Caco-2 (cell line): ENCODE measurements around the gene URI1. TPM values are rescaled to one million over a fixed set of nuclear protein-coding genes. Genes with fewer than 3 reads are reported as not detected.

Source experiments
- BruUV-seq: library from RNA; stranded (reverse); fragments of 400-500 nt; replicated peaks from 2 replicates; lab custom pipeline; 2021; lab: Mats Ljungman, UMichigan
- CTCF ChIA-PET: fragments of 300-600 bp; sonication (Branson Sonifier 250); formaldehyde crosslinking; loops from one replicate; lab custom pipeline; 2022; ENCODE audit warnings: antibody characterized with exemption; lab: Charles Lee
- POLR2A ChIA-PET: fragments of 300-600 bp; sonication (Branson Sonifier 250); formaldehyde crosslinking; loops from one replicate; lab custom pipeline; 2022; ENCODE audit warnings: antibody characterized with exemption; lab: Charles Lee
- DNase-seq, 2 experiments: peaks; one replicate each; pipeline versions ENCODE4 v3.0.0 to v3.0.0-alpha.2; 2020 to 2022
- H3K27me3 ChIP-seq: replicated peaks from 2 replicates; pipeline ENCODE4 v1.6.0; 2011; ENCODE audit warnings: low read length; ENCODE audit not compliant: control insufficient read depth, insufficient read depth
- H3K36me3 ChIP-seq: 2 replicates; pipeline ENCODE4 v1.5.1; 2011; ENCODE audit warnings: low read length; ENCODE audit not compliant: control insufficient read depth, insufficient read depth
- H3K4me1 ChIP-seq: fragments of 250-450 bp; sonication (Bioruptor Pico); 2 replicates; pipeline ENCODE4 v1.5.1; 2020; ENCODE audit warnings: mild to moderate bottlenecking
- H3K4me3 ChIP-seq: 2 replicates; pipeline ENCODE4 v1.5.1; 2011; ENCODE audit warnings: low read depth, mild to moderate bottlenecking, control low read depth, low read length
- H3K9me3 ChIP-seq: fragments of 250-450 bp; sonication (Bioruptor Pico); 2 replicates; pipeline ENCODE4 v1.5.1; 2020; ENCODE audit warnings: mild to moderate bottlenecking, moderate library complexity
- H3K27ac Mint-ChIP-seq: one replicate; pipeline ENCODE4 v1.8.0; 2022; ENCODE audit warnings: mixed read lengths; ENCODE audit not compliant: unreplicated experiment
- H3K27me3 Mint-ChIP-seq: one replicate; pipeline ENCODE4 v1.8.0; 2022; ENCODE audit warnings: mixed read lengths; ENCODE audit not compliant: insufficient read depth, unreplicated experiment
- H3K36me3 Mint-ChIP-seq: one replicate; pipeline ENCODE4 v1.8.0; 2022; ENCODE audit warnings: mild to moderate bottlenecking, mixed read lengths; ENCODE audit not compliant: insufficient read depth, unreplicated experiment
- H3K4me1 Mint-ChIP-seq: one replicate; pipeline ENCODE4 v1.8.0; 2022; ENCODE audit warnings: low read depth, mixed read lengths; ENCODE audit not compliant: unreplicated experiment
- H3K4me3 Mint-ChIP-seq: one replicate; pipeline ENCODE4 v1.8.0; 2022; ENCODE audit warnings: mild to moderate bottlenecking, moderate library complexity, mixed read lengths; ENCODE audit not compliant: unreplicated experiment
- H3K9me3 Mint-ChIP-seq: one replicate; pipeline ENCODE4 v1.8.0; 2022; ENCODE audit warnings: mixed read lengths; ENCODE audit not compliant: unreplicated experiment
- CTCF ChIP-seq, 2 experiments: fragments of 200-600 bp in 1 of 2; IDR thresholded peaks; 1 replicate in 1 of 2; 2 replicates in 1 of 2; pipeline versions ENCODE4 v1.5.1 to v1.8.0; 2011 to 2022; ENCODE audit warnings: antibody characterized with exemption in 1 of 2, control low read depth in 1 of 2, inconsistent platforms in 1 of 2, low read depth in 1 of 2, low read length in 1 of 2, mild to moderate bottlenecking in 1 of 2, moderate library complexity in 1 of 2; ENCODE audit not compliant: insufficient read depth in 1 of 2, severe bottlenecking in 1 of 2, unreplicated experiment in 1 of 2
- intact Hi-C: fragments of 100-400 bp; cut with micrococcal nuclease; formaldehyde crosslinking; loops from one replicate; pipeline ENCODE4 v1.10.0; 2022; ENCODE audit not compliant: unreplicated experiment
- total RNA-seq: library from RNA; stranded (reverse); gene quantifications from 2 replicates; pipeline ENCODE4 v1.2.3, GENCODE V29; 2022

Gene URI1
- total RNA-seq, 1 experiment from 2014 or later, result 59.5 TPM

- Mint-ChIP-seq H3K4me1 (peaks cover 7% of the 10 kb centered on the region), H3K27me3 (no peaks in the 10 kb centered on the region), H3K9me3 (peaks cover 11% of the 10 kb centered on the region), H3K4me3 (no peak overlapping the region), H3K36me3 (peaks cover 14% of the 10 kb centered on the region), H3K27ac (no peak overlapping the region)
- Histone ChIP-seq H3K4me3 (no peak overlapping the region), H3K9me3 (no peaks in the 10 kb centered on the region; the same call in 1 of the 2 replicates), H3K36me3 (no peaks in the 10 kb centered on the region), H3K27me3 (no peaks in the 10 kb centered on the region), H3K4me1 (no peaks in the 10 kb centered on the region)
- intact Hi-C loops, result no loop called here
- POLR2A ChIA-PET, result no interaction called here
- CTCF ChIA-PET, result no interaction called here
- BruUV-seq, result no TSS peak
- TF ChIP-seq CTCF (IDR thresholded peaks at IDR 0.05; ENCODE audit: insufficient read depth in 1 of 2, low read depth in 1 of 2, low read length in 1 of 2, severe bottlenecking in 1 of 2, unreplicated experiment in 1 of 2), result no peak
- DNase-seq, result no peak
Observed at GRCh38 chr19:30028992-30029343, 86.9 kb downstream of the URI1 start.

GRCh38 chr19:30029721-30030510 lies 87.9 kb downstream of the URI1 start:
- Mint-ChIP-seq H3K36me3 (peaks cover 14% of the 10 kb centered on the region), H3K4me3 (no peak overlapping the region), H3K27me3 (no peaks in the 10 kb centered on the region), H3K27ac (no peak overlapping the region), H3K4me1 (peaks cover 7% of the 10 kb centered on the region), H3K9me3 (peaks cover 19% of the 10 kb centered on the region)
- Histone ChIP-seq H3K36me3 (no peaks in the 10 kb centered on the region), H3K9me3 (no peaks in the 10 kb centered on the region; the same call in 1 of the 2 replicates), H3K27me3 (no peaks in the 10 kb centered on the region), H3K4me1 (no peaks in the 10 kb centered on the region), H3K4me3 (no peak overlapping the region)
- no peak for DNase-seq
- ChIA-PET CTCF (no interaction called here), POLR2A (no interaction called here)
- BruUV-seq, result no TSS peak
- intact Hi-C loops, result no loop called here
- TF ChIP-seq CTCF (IDR thresholded peaks at IDR 0.05; ENCODE audit: insufficient read depth in 1 of 2, low read depth in 1 of 2, low read length in 1 of 2, severe bottlenecking in 1 of 2, unreplicated experiment in 1 of 2), result no peak

- no peak for TF ChIP-seq CTCF (IDR thresholded peaks at IDR 0.05; ENCODE audit: insufficient read depth in 1 of 2, low read depth in 1 of 2, low read length in 1 of 2, severe bottlenecking in 1 of 2, unreplicated experiment in 1 of 2)
- ChIA-PET CTCF (no interaction called here), POLR2A (no interaction called here)
- peaks cover 1% of the 10 kb centered on the region; the same call in 1 of the 2 replicates for H3K36me3 ChIP-seq
- no peak overlapping the region for H3K4me3 ChIP-seq
- peaks cover 38% of the 10 kb centered on the region for H3K9me3 Mint-ChIP-seq
- H3K27me3 ChIP-seq, result no peaks in the 10 kb centered on the region
- no peaks in the 10 kb centered on the region for H3K27me3 Mint-ChIP-seq
- H3K4me1 ChIP-seq, result no peaks in the 10 kb centered on the region
- no TSS peak for BruUV-seq
- no peaks in the 10 kb centered on the region; the same call in 1 of the 2 replicates for H3K9me3 ChIP-seq
- H3K4me3 Mint-ChIP-seq, result no peak overlapping the region
- peaks cover 22% of the 10 kb centered on the region for H3K36me3 Mint-ChIP-seq
- peaks cover 9% of the 10 kb centered on the region for H3K4me1 Mint-ChIP-seq
- H3K27ac Mint-ChIP-seq, result no peak overlapping the region
- intact Hi-C loops, result no loop called here
- no peak for DNase-seq
Observed at GRCh38 chr19:30034321-30034720, 92.3 kb downstream of the URI1 start.
